H1 (cell line): ENCODE measurements around the gene PPP1R1B. TPM values are rescaled to one million over a fixed set of nuclear protein-coding genes. Genes with fewer than 3 reads are reported as not detected.

ENCODE experiments used
- CTCF ChIA-PET: fragments of 300-600 bp; sonication (Branson Sonifier 250); formaldehyde crosslinking; loops from one replicate; lab custom pipeline; 2021; ENCODE audit not compliant: partially characterized antibody; lab: Charles Lee
- POLR2A ChIA-PET: fragments of 300-600 bp; sonication (Branson Sonifier 250); formaldehyde crosslinking; loops from one replicate; lab custom pipeline; 2021; ENCODE audit warnings: inconsistent platforms; ENCODE audit not compliant: partially characterized antibody; lab: Charles Lee
- DNase-seq, 2 experiments: peaks; one replicate each; pipeline versions ENCODE4 v3.0.0 to v3.0.0-alpha.2; 2010 to 2022; ENCODE audit warnings: low spot score in 2 of 2, low read depth in 1 of 2, mixed read lengths in 1 of 2
- FAIRE-seq: peaks from 2 replicates; lab custom pipeline; 2011; peaks lifted over from hg19 to GRCh38; lab: Jason Lieb, UNC
- H2AFZ ChIP-seq: 2 replicates; pipeline ENCODE4 v1.8.1; 2012; ENCODE audit warnings: low read length, inconsistent platforms
- H2AK5ac ChIP-seq: 2 replicates; pipeline ENCODE4 v1.6.1; 2013; ENCODE audit warnings: low read depth, low read length
- H2BK120ac ChIP-seq: replicated peaks from 2 replicates; pipeline ENCODE3; 2013; ENCODE audit warnings: low read depth, low read length, inconsistent platforms
- H2BK12ac ChIP-seq: 2 replicates; pipeline ENCODE4 v1.6.1; 2013; ENCODE audit warnings: low read depth, low read length
- H2BK15ac ChIP-seq: 2 replicates; pipeline ENCODE4 v1.6.1; 2013; ENCODE audit warnings: low read length
- H2BK20ac ChIP-seq: 2 replicates; pipeline ENCODE4 v1.6.1; 2013; ENCODE audit warnings: low read length
- H2BK5ac ChIP-seq: 2 replicates; pipeline ENCODE4 v1.6.1; 2013; ENCODE audit warnings: low read depth, low read length
- H3K14ac ChIP-seq: 2 replicates; pipeline ENCODE4 v1.6.1; 2013; ENCODE audit warnings: inconsistent platforms; ENCODE audit not compliant: insufficient read length
- H3K18ac ChIP-seq: 2 replicates; pipeline ENCODE4 v1.6.1; 2013; ENCODE audit warnings: low read length; ENCODE audit errors: extremely low read depth
- H3K23ac ChIP-seq: 2 replicates; pipeline ENCODE4 v1.6.1; 2013; ENCODE audit warnings: inconsistent platforms; ENCODE audit not compliant: insufficient read length
- H3K23me2 ChIP-seq: 2 replicates; pipeline ENCODE4 v1.6.1; 2013; ENCODE audit warnings: low read depth, low read length
- H3K27ac ChIP-seq: 2 replicates; pipeline ENCODE4 v1.6.1; 2011; ENCODE audit warnings: low read depth, low read length, inconsistent platforms
- H3K27me3 ChIP-seq, 4 experiments: replicated peaks in 1 of 4; 1 replicate in 1 of 4; 2 replicates in 3 of 4; pipeline versions ENCODE4 v1.6.1 to v1.8.1; 2011 to 2013; ENCODE audit warnings: low read length in 3 of 4, mild to moderate bottlenecking in 3 of 4, inconsistent platforms in 2 of 4, mixed read lengths in 2 of 4, moderate library complexity in 1 of 4; ENCODE audit not compliant: control insufficient read depth in 3 of 4, insufficient read depth in 3 of 4; ENCODE audit errors: extremely low read depth in 1 of 4
- H3K36me3 ChIP-seq, 4 experiments: 2 replicates each; pipeline versions ENCODE4 v1.6.1 to v1.8.1; 2011 to 2013; ENCODE audit warnings: mild to moderate bottlenecking in 4 of 4, low read length in 3 of 4, moderate library complexity in 2 of 4, control low read depth in 1 of 4, inconsistent platforms in 1 of 4; ENCODE audit not compliant: insufficient read depth in 4 of 4, control insufficient read depth in 2 of 4
- H3K4ac ChIP-seq: replicated peaks from 2 replicates; pipeline ENCODE3; 2013; ENCODE audit warnings: low read length, low read depth, mixed read lengths, inconsistent platforms; ENCODE audit not compliant: insufficient read length
- H3K4me1 ChIP-seq, 4 experiments: replicated peaks in 1 of 4; 1 replicate in 1 of 4; 2 replicates in 3 of 4; pipeline versions ENCODE4 v1.6.1 to v1.8.1; 2011 to 2013; ENCODE audit warnings: low read length in 3 of 4, inconsistent platforms in 2 of 4, mixed read lengths in 1 of 4; ENCODE audit not compliant: insufficient read depth in 4 of 4, control insufficient read depth in 3 of 4
- H3K4me2 ChIP-seq, 2 experiments: 2 replicates each; pipeline versions ENCODE4 v1.6.1 to v1.8.1; 2011 to 2013; ENCODE audit warnings: low read depth in 2 of 2, low read length in 2 of 2, control low read depth in 1 of 2, inconsistent platforms in 1 of 2, mild to moderate bottlenecking in 1 of 2; ENCODE audit not compliant: insufficient read depth in 1 of 2
- H3K4me3 ChIP-seq, 4 experiments: fragments of 200-600, 300-600 bp in 1 of 4; sonication (generic), shearing (Covaris generic), sonication (Bioruptor Twin) in 1 of 4; 2 replicates each; pipeline versions ENCODE4 v1.5.1 to v1.8.1; 2011 to 2016; ENCODE audit warnings: low read length in 4 of 4, low read depth in 3 of 4, control low read depth in 2 of 4, inconsistent platforms in 2 of 4, mild to moderate bottlenecking in 2 of 4, mixed read lengths in 1 of 4, moderate library complexity in 1 of 4; ENCODE audit not compliant: insufficient read depth in 2 of 4; ENCODE audit errors: extremely low read depth in 1 of 4
- H3K56ac ChIP-seq: replicated peaks from 2 replicates; pipeline ENCODE3; 2013; ENCODE audit warnings: low read depth, mild to moderate bottlenecking, mixed read lengths, low read length, inconsistent platforms; ENCODE audit not compliant: insufficient read length
- H3K79me1 ChIP-seq: 2 replicates; pipeline ENCODE4 v1.6.1; 2013; ENCODE audit warnings: low read depth, low read length, control low read depth
- H3K79me2 ChIP-seq, 2 experiments: 2 replicates each; pipeline versions ENCODE4 v1.6.1 to v1.8.1; 2012 to 2013; ENCODE audit warnings: low read length in 2 of 2, mild to moderate bottlenecking in 2 of 2, inconsistent platforms in 1 of 2; ENCODE audit not compliant: insufficient read depth in 2 of 2, control insufficient read depth in 1 of 2
- H3K9ac ChIP-seq, 4 experiments: replicated peaks in 1 of 4; 1 replicate in 1 of 4; 2 replicates in 3 of 4; pipeline versions ENCODE4 v1.6.1 to v1.8.1; 2011 to 2013; ENCODE audit warnings: low read depth in 3 of 4, low read length in 3 of 4, control low read depth in 2 of 4, mild to moderate bottlenecking in 2 of 4, moderate library complexity in 2 of 4, inconsistent platforms in 1 of 4; ENCODE audit errors: extremely low read depth in 1 of 4
- H3K9me3 ChIP-seq, 2 experiments: 2 replicates each; pipeline versions ENCODE4 v1.6.1 to v1.8.1; 2012 to 2013; ENCODE audit warnings: mild to moderate bottlenecking in 2 of 2, moderate library complexity in 2 of 2, control low read depth in 1 of 2, inconsistent platforms in 1 of 2, low read depth in 1 of 2, low read length in 1 of 2, mixed read lengths in 1 of 2; ENCODE audit not compliant: insufficient read depth in 2 of 2
- H4K20me1 ChIP-seq, 2 experiments: replicated peaks in 1 of 2; 2 replicates each; pipeline versions ENCODE3 to v1.8.1; 2011 to 2013; ENCODE audit warnings: inconsistent platforms in 2 of 2, low read length in 2 of 2, mild to moderate bottlenecking in 1 of 2; ENCODE audit not compliant: insufficient read depth in 2 of 2, control insufficient read depth in 1 of 2
- H4K5ac ChIP-seq: 2 replicates; pipeline ENCODE4 v1.6.1; 2013; ENCODE audit warnings: low read length, low read depth, mixed read lengths, inconsistent platforms; ENCODE audit not compliant: insufficient read length
- H4K8ac ChIP-seq: 2 replicates; pipeline ENCODE4 v1.8.0; 2013; ENCODE audit warnings: mild to moderate bottlenecking, moderate library complexity, low read length, inconsistent platforms; ENCODE audit not compliant: insufficient read depth; ENCODE audit errors: extremely low read depth
- H4K91ac ChIP-seq: replicated peaks from 2 replicates; pipeline ENCODE3; 2013; ENCODE audit warnings: low read length, mixed read lengths, inconsistent platforms; ENCODE audit not compliant: insufficient read length
- BRCA1 ChIP-seq: IDR thresholded peaks from 2 replicates; pipeline ENCODE4 v1.6.1; 2012; ENCODE audit warnings: low read depth, low read length, improper control_type of control experiment
- CHD2 ChIP-seq: IDR thresholded peaks from 2 replicates; pipeline ENCODE4 v1.6.1; 2012; ENCODE audit warnings: low read length, improper control_type of control experiment
- CTBP2 ChIP-seq: IDR thresholded peaks from 2 replicates; pipeline ENCODE4 v1.7.0; 2011; ENCODE audit warnings: borderline replicate concordance, mild to moderate bottlenecking, moderate library complexity, mixed read lengths, low read length; ENCODE audit not compliant: insufficient read depth, insufficient read length
- EZH2 ChIP-seq: fragments of 200-600 bp; sonication (generic); IDR thresholded peaks from 2 replicates; pipeline ENCODE4 v1.7.1; 2012; ENCODE audit warnings: low read depth, mild to moderate bottlenecking, moderate library complexity, low read length, inconsistent platforms; ENCODE audit not compliant: severe bottlenecking
- HDAC2 ChIP-seq, 2 experiments: fragments of 300-600 bp in 1 of 2; sonication (generic) in 1 of 2; IDR thresholded peaks; 2 replicates each; pipeline ENCODE4 v1.6.1; 2011 to 2012; ENCODE audit warnings: low read depth in 2 of 2, low read length in 2 of 2, mild to moderate bottlenecking in 2 of 2, moderate library complexity in 2 of 2, borderline replicate concordance in 1 of 2, inconsistent platforms in 1 of 2
- HDAC6 ChIP-seq: IDR thresholded peaks from one replicate; pipeline ENCODE4 v1.7.1; 2012; ENCODE audit warnings: low read depth, mild to moderate bottlenecking, inconsistent platforms, low read length, moderate library complexity
- JUN ChIP-seq: IDR thresholded peaks from 2 replicates; pipeline ENCODE4 v1.6.1; 2011; ENCODE audit warnings: low read depth, mild to moderate bottlenecking, improper control_type of control experiment, low read length
- SAP30 ChIP-seq: fragments of 300-600 bp; sonication (generic); IDR thresholded peaks from 2 replicates; pipeline ENCODE4 v1.7.1; 2012; ENCODE audit warnings: low read length, moderate library complexity, mild to moderate bottlenecking, inconsistent platforms; ENCODE audit not compliant: insufficient read depth, insufficient replicate concordance
- TAF1 ChIP-seq: IDR thresholded peaks from 2 replicates; pipeline ENCODE4 v1.6.1; 2011; ENCODE audit warnings: mild to moderate bottlenecking, low read depth, low read length
- whole genome bisulfite sequencing, 2 experiments: shearing (Covaris generic) in 1 of 2; methylation state at CpG; one replicate each; pipeline versions ENCODE4 v1.1.6 to v1.1.7; 2013 to 2015; ENCODE audit warnings: low lambda C conversion rate in 2 of 2, mixed read lengths in 2 of 2, inconsistent platforms in 1 of 2, low coverage in 1 of 2, missing lambda C conversion rate in 1 of 2; ENCODE audit not compliant: insufficient replicate concordance in 2 of 2, insufficient coverage in 1 of 2, insufficient read length in 1 of 2; ENCODE audit errors: extremely low coverage in 1 of 2, missing lambda C conversion rate in 1 of 2; 5-methylcytosine and 5-hydroxymethylcytosine counted together
- polyA plus RNA-seq, 7 experiments: library from polyadenylated mRNA; depleted of rRNA in 3 of 7; stranded (reverse) in 5 of 7; unstranded in 2 of 7; fragments of >200 nt in 5 of 7; fragments of 200-250 nt in 2 of 7; gene quantifications; 1 replicate in 5 of 7; 2 replicates in 1 of 7; 4 replicates in 1 of 7; pipeline versions ENCODE4 v1.2.1 to v1.2.3, GENCODE V29; 2011 to 2013; ENCODE audit warnings: missing spikeins in 2 of 7, mixed read lengths in 2 of 7
- total RNA-seq: library from RNA; stranded (reverse); fragmentation: NEBNext Ultra II Directional; extraction: Animal tissue kit (Norgen Biotek cat#: 25700); gene quantifications from 2 replicates; pipeline ENCODE4 v1.2.1, GENCODE V29; 2021

Gene PPP1R1B
- total and polyA plus RNA-seq, 2 of the 8 experiments (the other 6 are each of a cell fraction or from before 2014, with no cell fraction given): 10.7 to 22.3 TPM

- Histone ChIP-seq H4K91ac (no peak overlapping the region), H4K5ac (no peak overlapping the region), H3K18ac (no peak overlapping the region; the same call in 1 of the 2 replicates), H2AFZ (no peak overlapping the region), H2BK5ac (no peak overlapping the region), H3K4me1 (peaks cover 18 to 31% (median 22%) of the 10 kb centered on the region in 4 experiments), H3K79me1 (peaks cover 40% of the 10 kb centered on the region), H3K23me2 (peaks cover 8% of the 10 kb centered on the region; the same call in 1 of the 2 replicates), H2AK5ac (0 out of 2 replicates have a peak overlapping the region, but pooled peaks have one; percentile 24), H3K79me2 (peaks cover 8 to 68% of the 10 kb centered on the region in 2 experiments), H4K20me1 (peaks cover 3 to 28% of the 10 kb centered on the region in 2 experiments), H3K27me3 (0 out of 7 replicates have a peak, but pooled peaks cover 0 to 3% (median 0%) of the 10 kb centered on the region in 4 experiments), H2BK12ac (peak overlapping the region; percentile 84; the same call in 1 of the 2 replicates), H3K23ac (no peak overlapping the region), H2BK20ac (no peak overlapping the region), H3K56ac (no peak overlapping the region), H2BK15ac (peak overlapping the region; percentile 34; the same call in 1 of the 2 replicates), H3K14ac (no peak overlapping the region), H2BK120ac (no peak overlapping the region), H3K9ac (no peak overlapping the region), H3K27ac (no peak overlapping the region), H3K9me3 (no peaks in the 10 kb centered on the region), H4K8ac (no peak overlapping the region), H3K4me3 (no peak overlapping the region), H3K4me2 (0 out of 4 replicates have a peak overlapping the region, but pooled peaks of 1 of the 2 experiments have one; percentile 17), H3K36me3 (no peaks in the 10 kb centered on the region), H3K4ac (no peak overlapping the region)
- CTCF ChIA-PET: interaction anchor here (1.0 to 49.2 kb wide), 6 partner anchors 12 to 141 kb away, joined by 3 to 1885 read pairs (median 72); partner anchors contain the start of genes ERBB2, PGAP3, PNMT and PPP1R1B
- FAIRE-seq (no peak), DNase-seq (no peak)
- POLR2A ChIA-PET: interaction anchor here (1.2 to 5.5 kb wide), 5 partner anchors 9 to 99 kb away, joined by 3 to 28 read pairs (median 3); no protein-coding TSS in a partner anchor
- WGBS, 2 experiments: 83% methylated on average over 4 of the region's 4 CpGs; no CpG with 5 or more reads in 1 of the 2 experiments
- no peak for TF ChIP-seq CTBP2
- TF ChIP-seq HDAC6: no peak
- no peak for TF ChIP-seq BRCA1
- TF ChIP-seq JUN: no peak
- no peak for TF ChIP-seq EZH2
- no peak for TF ChIP-seq CHD2
- TF ChIP-seq HDAC2 (IDR thresholded peaks at IDR 0.05; ENCODE audit: borderline replicate concordance in 1 of 2, low read depth in 2 of 2, low read length in 2 of 2): no peak
- no peak for TF ChIP-seq SAP30
- TF ChIP-seq TAF1: no peak
Measured at GRCh38 chr17:39640591-39641031, 13.9 kb downstream of the PPP1R1B start.
